HG03103 (cell line): ENCODE results near the gene STAT6.
"Not testable (repeated sequence)": the region's sequence is repeated elsewhere in the genome, so short reads cannot be mapped to it uniquely, and the experiment has no call there.

Experiments used
- ATAC-seq: cut with Tn5 transposase; IDR thresholded peaks from one replicate; pipeline ENCODE4 v1.9.1; 2021; ENCODE audit warnings: low read depth; ENCODE audit not compliant: unreplicated experiment

The STAT6 gene

DNA sequence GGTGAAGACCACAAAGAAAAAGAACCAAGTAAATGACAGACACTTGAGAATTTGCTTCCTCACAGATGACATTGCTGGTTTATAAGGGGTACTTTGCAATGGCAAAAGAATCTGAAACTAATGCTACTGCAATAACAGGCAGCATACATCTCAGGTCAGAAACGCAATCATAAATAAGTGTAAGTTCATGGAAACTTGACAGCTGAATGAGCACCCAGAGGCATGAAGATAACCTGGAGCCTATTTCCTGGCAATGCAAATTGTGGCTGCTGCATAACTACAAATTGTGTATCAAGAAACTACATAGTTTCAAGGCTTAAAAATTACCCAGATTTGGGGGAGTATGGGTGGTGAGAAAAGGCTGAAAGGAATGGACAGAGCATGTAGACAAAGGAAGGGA lies 52.7 kb downstream of the STAT6 start:
- no peak for ATAC-seq

DNA sequence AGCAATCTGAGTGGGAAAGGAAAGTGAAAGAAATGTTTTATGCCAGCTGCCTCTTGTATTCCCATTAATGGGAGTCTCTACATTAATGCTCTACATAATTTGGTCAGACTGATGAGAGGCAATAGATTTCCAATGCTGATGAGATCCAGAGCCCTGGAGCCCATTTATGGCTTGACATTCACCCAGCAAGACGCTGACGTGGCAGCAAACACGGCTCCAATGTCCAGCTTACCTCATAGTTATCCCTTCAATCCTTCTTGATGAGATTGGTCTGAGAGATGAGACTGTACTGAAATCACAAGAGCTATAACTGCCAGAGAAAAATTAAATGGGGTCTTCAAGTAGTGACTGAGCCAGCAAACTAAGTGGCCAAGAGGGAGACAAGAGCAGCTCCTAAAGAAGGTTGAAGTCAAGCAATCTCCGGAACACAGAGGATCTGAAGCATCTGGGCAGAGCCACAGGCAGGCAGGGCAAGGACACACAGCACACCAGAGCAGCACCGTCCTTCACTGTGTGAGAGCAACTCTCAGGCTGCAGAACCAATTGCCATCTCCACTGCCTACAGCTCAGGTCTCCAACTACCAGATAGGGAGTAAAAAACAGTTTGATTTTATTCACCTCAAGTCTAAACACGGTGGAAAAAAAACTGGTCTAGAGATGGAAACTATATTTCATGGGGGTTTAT lies 54.0 kb downstream of the STAT6 start:
- ATAC-seq = no peak

DNA sequence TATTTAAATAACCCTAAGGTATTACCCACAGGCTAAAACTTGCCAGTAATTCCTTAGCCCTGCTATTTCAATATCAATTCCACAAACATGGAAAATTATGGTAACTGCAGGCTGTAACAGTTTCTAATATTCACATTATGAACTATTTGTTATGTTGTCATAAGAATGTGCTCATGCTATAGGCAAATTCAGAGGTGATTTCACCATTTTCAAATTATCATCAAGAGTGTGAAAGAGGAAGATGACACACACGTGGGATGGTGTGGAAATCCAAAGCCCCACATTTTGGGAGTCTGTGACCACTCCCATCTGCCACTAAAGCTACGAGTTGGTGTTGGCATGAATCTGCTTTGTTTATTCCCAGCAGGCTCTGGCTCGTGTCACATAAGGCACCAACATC lies 55.3 kb downstream of the STAT6 start:
- no peak for ATAC-seq

DNA sequence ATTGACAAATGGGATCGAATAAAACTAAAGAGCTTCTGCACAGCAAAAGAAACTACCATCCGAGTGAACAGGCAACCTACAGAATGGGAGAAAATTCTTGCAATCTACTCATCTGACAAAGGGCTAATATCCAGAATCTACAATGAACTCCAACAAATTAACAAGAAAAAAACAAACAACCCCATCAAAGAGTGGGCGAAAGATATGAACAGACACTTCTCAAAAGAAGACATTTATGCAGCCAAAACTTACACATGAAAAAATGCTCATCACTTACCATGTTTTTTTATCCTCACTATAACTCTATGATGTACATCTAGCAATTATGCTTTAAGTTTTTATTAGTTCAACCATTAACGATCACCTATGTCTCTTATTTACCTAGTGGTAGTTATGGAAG lies 57.3 kb downstream of the STAT6 start:
- ATAC-seq = not testable (repeated sequence)

DNA sequence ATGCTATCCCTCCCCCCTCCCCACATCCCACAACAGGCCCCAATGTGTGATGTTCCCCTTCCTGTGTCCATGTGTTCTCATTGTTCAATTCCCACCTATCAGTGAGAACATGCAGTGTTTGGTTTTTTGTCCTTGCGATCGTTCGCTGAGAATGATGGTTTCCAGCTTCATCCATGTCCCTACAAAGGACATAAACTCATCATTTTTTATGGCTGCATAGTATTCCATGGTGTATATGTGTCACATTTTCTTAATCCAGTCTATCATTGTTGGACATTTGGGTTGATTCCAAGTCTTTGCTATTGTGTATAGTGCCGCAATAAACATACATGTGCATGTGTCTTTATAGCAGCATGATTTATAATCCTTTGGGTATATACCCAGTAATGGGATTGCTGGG lies 58.0 kb downstream of the STAT6 start:
- not testable (repeated sequence) for ATAC-seq

DNA sequence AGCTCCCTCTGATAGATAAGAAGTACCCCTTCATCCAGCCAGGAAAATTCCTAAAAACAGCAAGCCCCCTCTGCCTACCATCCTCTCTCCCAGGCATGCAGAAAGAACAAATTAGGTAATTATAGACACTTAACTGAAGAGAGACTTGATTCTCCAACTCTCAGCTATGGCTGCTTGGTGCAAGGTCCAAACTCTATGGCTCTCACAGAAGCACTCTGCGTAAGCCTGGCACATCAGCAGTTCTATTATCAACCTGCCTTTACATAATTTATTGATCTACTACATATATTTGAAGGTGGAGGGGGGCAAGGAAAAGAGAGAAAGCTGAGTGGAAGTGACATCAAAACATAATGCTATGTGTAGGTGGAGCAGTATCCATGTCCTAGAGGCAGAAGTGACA lies 60.2 kb downstream of the STAT6 start:
- no peak for ATAC-seq

DNA sequence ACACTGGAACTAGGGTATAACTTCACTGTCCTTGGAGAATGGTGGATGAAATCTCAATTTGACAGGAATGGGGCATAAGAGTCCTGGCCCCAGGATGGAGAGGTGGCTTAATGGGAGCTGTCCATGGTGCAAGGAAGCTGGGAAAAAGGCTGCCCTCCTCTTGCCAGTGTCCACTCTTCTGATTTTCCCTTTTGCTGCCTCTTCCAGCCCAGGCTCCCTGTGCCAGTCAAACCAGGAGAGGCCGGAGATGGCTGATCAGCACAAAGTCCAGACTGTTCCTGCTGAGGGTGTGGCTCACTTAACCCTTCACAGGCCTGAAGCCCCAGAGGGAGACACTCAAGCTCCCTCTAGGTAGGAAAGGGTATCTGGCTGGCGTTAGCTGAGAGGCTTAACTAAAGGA lies 61.3 kb downstream of the STAT6 start, which contains the start of gene MYO1A:
Gene MYO1A (minus strand): TSS at position 240 of the 400 bp plus-strand sequence. CDS start 1,806 bp downstream, outside the sequence.
- no peak for ATAC-seq

DNA sequence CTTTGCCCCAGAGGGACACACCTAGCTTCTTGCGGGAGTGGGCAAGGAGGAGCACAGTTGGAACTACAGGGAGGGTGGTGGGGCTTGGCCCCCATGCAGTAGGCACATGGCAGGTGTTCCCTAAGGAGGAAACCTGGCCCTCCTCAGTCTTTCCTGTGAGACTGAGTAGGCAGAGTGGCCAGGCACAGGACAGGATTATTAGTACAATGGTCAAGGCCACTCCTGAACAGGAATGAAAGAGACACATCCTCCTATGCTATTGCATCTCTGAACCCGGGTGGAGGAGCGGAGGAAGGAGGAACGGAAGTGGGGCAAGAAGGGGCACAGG lies 62.1 kb downstream of the STAT6 start:
- no peak for ATAC-seq

DNA sequence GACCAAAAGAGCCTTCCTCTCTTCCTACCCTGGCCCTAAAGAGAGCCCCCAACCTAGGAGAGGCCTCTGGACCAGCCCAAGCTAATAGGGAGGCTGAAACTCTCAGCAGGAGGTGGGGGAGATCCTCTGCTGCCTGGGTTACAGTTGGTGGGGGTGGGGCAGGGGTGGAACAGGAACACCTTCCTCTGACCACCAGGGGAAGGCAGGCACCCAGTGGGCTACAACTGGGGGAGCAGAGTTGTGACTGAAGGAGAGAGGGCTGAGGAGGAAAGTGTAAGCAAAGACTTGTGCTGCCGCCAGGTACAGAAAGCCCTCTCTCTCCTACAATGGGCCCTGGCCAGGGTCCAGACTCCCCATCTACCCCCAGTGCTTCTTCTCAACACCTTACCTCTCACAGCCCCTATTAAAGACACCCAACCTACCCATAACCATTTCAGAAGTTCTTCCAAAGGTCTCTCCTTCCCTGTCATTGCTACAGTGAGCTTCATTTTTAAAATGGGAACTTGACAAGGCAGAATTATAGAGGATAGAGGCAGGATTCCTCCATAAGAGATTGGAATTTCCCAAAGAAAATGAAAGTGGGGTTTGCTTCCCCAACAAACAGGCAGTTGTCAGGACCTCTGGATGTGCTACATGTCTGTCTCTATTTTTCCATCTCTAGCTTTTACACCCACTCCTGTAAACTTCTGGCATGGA lies 62.6 kb downstream of the STAT6 start:
- ATAC-seq = no peak

DNA sequence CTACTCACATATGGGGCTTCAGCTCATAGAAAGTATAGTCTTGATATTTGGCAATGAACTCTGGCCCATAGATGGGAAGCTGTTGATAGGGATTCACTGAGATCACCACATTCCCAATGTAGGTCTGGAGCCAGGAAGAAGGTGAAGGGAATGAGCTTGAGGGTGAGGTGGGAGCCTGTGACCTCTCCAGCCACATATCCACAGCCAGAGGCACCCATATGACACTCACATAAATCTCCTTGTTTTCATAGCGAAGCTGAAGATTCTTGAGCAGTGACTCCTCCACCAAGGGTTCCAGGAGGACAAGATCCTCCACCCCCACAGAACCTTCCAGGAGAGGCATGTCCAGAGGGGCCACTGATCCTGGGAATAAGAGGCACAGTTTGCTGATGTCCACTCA lies 63.2 kb downstream of the STAT6 start:
- no peak for ATAC-seq

DNA sequence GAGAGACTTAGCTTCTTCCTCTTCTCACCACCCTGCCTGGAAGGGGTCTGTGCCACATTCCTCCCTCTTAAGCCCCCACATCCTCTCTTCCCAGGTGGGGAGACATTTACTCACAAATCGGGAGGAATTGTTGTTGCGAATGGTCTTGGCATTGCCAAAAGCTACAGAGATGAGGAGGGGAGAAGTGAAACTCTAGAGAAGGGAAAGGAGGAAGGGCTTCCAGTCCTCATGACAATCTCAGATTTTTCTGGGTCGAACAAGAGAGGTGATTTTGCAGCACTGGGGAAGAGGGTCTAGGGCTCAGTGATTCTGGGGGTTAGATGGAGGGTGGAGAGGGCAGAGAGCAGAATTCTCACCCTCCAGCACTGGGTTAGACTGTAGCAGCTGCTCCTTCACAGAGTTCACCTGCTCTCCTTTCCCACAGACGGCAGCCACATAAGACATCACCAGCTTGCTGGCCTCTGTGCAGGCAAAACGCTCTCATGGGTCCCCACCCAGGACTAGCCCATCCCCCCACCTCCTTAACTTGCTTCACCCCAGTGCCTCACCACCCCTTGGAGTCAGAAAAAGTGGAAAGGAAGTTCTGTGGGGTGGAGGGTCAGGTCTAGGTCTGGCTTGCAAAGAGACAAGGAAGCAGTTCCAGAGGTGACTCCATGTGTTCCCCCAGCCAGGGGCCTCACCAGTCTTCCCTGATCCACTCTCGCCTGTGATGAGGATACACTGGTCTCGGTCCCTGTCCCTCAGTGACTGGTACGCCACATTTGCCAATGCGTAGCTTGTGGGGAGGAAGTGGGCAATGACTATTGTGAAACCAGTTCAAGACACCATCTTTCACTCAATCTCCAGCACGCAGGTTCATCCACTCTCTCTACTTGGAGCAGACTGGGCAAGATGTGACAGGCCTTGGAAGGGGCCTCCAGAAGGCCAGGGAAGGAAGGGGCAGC lies 63.9 kb downstream of the STAT6 start:
- no peak for ATAC-seq

DNA sequence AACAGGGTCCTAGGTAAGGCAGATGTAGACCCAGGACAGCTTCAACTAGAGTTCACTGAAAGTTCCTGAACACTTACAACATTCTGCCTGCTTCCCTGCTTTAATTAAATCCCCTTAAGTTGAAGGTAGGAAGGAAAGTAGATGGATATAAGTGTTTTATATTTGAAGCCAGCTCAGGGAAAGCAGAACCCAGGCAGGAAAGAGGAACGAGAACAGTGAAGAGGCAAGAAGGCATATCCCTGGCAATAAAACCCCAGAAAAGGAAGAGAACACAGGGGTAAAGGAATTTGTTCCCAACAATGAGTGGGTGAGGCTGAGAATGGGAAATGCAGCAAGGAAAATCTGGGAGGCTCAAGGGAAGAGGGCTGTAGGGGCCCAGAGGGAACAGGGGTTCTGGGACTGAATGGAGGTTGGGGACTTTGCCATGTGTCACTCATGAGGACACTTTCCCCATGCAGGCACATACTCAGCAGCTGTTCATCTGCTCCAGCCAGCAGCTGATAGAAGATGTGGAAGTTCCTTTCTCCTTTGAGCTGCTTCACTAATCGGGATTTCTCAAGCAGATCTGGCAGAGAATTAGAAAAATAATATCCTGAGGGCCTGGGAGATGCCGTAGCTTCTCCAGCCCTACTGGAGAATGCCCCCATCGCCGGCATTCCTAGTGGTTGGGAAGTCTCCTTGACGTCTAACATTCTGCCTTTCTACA lies 64.9 kb downstream of the STAT6 start:
- ATAC-seq = no peak
